Stimulated activated naive CD4-positive, alpha-beta T cell (primary cell): Measurements from ENCODE around the gene EHBP1L1.

Experiments used
- DNase-seq, 6 experiments: peaks; one replicate each; lab custom pipeline; 2025; lab: John Stamatoyannopoulos, UW

The EHBP1L1 gene

DNA sequence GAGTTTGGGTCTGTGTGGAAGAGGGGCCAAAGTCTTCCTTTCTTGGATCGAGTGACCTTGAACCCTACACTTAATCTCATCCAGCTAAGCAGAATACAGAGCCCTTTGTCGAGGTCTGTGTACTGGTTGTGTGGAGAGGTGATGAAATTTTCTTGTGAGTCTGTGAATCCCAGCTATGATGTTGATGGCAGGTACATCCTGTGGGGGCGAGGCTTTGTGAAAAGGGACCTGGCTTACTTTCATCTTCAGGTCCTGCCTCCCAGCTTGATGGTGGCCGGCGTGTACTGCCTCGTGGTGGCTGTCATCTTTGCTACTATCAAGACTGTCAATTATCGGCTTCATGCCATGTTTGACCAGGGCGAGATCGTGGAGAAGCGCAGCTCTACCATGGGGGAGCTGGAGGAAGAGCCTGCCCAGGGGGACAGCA is 40.7 kb downstream of the EHBP1L1 start:
- peak in 1 of 6 experiments; percentile 12 for DNase-seq

DNA sequence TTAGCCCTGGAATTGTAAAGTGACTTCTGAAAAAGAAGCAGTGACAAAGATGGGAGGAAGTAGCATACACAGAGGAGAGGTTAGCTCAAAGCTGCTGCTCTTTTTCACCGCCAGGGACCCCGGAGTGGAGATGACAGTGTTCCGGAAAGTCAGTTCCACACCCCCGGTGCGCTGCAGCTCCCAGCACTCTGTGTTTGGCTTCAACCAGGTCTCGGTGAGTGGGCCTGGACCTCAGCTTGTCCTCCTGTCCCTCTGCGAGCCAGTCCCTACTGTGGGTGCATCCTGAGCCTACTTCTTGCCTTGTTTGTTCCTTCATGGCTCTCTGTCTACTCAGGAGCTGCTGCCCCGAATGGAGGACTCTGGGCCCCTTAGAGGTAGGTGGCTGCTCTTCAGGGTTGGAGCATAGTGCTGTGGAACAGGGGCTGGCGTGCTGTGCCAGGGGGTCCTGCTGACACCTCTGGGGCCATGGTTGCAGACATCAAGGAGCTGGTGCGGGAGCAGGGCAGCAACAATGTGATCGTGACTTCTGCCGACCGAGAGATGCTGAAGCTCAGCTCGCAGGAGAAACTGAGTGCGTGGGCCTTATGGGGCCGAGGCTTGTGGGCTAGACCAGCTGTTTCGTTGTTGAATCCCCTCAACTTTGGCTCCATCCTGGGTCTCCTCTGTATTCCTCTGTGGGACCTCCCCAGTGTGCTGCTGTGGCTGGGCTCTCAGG is 41.4 kb downstream of the EHBP1L1 start:
- DNase-seq: no peak

DNA sequence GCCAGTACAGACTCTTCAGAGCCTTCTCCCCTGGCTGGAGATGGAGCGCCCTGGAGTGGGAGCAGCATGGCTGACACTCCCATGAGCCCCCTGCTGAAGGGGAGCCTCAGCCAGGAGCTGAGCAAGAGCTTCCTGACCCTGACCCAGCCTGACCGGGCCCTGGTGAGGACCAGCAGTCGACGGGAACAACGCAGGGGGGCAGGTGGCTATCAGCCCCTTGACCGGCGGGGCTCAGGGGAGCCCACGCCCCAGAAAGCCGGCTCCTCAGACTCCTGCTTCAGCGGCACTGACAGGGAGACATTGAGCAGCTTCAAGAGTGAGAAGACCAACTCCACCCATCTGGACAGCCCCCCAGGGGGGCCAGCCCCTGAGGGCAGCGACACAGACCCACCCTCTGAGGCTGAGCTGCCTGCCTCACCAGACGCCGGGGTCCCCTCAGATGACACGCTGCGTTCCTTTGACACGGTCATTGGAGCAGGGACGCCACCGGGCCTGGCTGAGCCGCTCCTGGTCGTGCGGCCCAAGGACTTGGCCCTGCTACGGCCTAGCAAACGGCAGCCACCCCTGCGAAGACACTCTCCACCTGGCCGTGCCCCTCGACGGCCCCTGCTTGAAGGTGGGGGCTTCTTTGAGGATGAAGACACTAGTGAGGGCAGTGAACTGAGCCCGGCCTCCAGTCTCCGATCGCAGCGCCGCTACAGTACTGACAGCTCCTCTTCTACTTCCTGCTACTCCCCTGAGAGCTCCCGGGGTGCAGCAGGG is 42.3 kb downstream of the EHBP1L1 start:
- no peak for DNase-seq

DNA sequence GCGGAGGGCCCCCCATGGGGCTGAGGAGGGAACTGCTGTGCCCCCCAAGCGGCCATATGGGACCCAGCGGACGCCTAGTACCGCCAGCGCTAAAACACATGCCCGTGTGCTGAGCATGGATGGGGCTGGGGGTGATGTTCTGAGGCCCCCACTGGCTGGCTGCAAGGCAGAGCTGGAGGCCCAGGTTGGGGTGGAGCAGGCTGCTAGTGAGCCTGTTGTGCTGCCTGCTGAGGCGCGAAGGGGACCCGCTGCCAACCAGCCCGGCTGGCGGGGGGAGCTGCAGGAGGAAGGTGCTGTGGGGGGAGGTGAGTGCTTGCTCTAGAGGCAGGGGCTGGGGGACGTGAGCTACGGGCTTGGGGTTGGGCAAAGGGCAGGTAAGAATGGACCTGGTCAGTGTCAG is 42.9 kb downstream of the EHBP1L1 start:
- DNase-seq: no peak

DNA sequence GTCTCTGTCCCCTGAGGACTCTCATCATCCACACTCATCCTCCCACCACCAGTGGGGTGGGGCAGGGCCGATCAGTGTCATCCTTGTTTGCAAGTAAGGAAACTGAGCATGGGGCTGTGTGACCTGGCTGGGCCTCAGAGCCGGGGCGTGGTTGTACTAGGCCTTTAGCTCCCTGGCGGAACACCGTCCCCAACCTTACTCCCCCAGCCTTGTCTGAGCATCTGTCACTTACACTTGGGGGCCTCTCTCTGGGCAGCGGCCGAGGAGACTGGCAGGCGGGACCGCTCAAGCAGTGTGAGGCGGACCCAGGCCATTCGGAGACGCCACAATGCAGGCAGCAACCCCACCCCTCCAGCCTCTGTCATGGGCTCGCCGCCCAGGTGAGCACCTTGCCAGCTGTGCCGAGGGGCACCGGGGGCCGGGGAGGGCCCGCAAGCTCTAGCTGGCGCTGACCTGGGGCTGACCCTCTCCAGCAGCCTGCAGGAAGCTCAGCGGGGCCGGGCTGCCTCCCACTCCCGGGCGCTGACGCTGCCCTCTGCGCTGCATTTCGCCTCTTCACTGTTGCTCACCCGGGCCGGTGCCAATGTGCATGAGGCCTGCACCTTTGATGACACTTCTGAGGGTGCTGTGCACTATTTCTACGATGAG is 43.6 kb downstream of the EHBP1L1 start:
- DNase-seq: no peak

DNA sequence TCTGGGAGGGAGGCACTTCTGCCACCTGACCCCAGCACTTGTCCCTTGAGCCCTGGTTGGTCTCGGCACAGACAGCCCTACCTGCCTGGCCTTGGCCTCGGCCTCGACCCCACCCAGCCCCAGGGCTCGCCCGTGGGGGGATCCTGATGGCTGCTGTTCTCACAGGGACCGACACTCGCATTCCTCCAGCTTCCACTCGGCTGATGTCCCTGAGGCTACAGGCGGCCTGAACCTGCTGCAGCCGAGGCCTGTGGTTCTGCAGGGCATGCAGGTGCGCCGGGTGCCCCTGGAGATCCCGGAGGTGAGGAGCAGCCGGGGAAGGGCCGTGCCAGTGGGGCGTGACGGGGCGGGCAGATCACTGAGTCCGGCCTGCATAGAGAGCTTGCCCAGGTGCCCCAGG is 44.8 kb downstream of the EHBP1L1 start:
- no peak for DNase-seq

DNA sequence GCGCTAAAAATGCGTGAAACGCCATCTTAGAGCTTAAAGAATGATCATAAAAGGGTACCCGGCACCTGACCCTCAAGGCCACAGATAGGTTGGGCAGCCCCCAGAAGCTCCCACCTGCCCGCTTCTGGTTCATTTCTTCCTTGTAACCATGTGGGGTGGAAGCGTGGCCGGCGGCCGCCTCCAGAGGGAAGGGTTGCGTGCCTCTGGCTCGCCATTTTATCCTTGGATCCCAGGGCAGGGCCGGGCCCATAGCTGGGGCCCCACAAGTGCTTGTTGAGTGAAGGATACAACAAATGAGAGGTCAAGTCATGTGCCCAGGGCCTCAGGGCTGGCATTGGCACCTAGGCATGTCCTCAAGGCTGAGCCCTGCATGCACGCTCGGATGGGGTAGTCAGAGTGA is 45.6 kb downstream of the EHBP1L1 start:
- DNase-seq: no peak

DNA sequence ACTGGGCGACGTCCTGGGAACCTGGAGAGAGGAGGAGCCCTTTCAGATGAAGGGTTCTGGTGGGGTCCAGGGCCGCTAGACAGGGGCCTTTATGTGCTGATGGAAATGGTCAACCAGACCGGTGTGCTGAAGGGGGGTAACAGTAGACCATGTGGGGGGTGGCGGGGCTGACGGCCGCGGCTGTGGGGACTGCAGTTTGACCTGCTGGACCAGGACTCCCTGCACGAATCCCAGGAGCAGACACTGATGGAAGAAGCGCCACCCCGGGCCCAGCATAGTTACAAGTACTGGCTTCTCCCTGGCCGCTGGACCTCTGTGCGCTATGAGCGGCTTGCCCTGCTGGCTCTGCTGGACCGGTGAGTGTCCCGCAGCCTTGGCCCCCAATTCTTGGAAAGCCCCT is 46.2 kb downstream of the EHBP1L1 start:
- no peak for DNase-seq

DNA sequence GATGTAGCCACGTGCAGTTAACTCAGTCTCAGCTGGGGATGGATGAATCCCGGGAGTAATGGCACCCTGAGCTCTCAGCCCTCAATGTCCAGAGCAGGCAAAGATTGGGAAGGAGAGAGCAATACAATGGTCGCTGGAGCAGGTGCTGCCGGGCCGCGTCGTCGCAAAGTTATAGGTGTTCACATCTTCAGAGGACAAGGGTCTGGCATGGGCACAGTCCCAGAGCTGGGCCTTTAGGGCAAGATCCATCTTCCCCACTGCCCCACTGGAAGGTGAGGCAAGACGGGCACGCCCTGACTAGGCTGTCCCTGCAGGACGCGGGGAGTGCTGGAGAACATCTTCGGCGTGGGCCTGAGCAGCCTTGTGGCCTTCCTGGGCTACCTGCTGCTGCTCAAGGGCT is 47.3 kb downstream of the EHBP1L1 start:
- DNase-seq: no peak

DNA sequence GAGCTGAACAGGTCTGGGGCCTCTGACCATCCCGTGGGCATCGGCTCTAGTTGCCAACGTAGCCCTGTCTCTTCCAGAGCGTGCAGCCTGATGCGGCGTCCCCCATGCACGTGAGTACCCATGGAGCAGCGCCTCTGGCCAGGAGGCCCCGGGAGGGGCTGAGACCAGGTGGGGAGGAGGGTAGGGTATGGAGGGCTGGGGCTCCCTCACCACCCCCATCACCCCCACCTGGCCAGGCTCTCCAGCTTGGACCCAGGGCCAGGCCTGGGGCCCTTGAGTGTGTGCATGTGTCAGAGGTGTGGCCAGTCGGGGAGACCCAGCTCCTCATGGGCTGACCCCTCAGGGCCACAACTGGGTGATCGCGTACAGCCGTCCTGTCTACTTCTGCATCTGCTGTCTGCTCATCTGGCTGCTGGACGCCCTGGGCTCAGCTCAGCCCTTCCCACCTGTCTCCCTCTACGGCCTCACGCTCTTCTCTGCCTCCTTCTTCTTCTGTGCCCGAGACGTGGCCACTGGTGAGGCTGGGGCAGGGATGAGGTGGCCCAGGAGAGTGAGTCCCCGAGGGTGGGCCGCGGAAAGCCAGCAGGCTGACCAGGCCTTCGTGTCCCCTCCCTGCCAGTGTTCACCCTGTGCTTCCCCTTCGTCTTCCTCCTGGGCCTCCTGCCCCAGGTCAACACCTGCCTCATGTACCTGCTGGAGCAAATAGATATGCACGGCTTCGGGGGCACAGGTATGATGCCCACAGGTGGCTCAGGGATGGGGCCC is 48.2 kb downstream of the EHBP1L1 start:
- no peak for DNase-seq

DNA sequence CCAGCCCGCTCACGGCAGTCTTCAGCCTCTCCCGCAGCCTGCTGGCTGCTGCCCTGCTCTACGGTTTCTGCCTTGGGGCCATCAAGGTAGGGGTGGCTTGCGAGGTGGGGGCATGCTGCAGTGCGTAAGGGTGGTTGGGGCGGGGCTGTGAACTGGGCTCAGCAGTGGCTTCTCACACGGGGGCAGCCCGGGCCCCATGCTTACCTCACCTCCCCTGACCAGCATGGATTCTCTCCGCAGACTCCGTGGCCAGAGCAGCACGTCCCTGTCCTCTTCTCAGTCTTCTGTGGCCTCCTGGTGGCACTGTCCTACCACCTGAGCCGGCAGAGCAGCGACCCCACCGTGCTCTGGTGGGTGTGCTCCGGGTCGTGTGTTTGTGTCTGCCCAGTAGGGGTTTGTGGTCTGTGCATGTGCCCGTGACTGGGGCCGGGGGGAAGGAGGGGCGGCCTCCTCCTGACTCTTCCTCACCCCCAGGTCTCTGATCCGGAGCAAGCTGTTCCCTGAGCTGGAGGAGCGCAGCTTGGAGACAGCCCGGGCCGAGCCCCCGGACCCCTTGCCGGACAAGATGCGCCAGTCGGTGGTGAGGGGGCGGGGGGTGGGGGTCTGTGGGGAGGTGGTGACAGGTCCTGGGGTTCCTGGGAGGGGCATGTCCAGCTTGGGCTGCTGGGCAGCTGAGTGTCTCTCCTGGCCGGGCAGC is 49.2 kb downstream of the EHBP1L1 start:
- DNase-seq: no peak

DNA sequence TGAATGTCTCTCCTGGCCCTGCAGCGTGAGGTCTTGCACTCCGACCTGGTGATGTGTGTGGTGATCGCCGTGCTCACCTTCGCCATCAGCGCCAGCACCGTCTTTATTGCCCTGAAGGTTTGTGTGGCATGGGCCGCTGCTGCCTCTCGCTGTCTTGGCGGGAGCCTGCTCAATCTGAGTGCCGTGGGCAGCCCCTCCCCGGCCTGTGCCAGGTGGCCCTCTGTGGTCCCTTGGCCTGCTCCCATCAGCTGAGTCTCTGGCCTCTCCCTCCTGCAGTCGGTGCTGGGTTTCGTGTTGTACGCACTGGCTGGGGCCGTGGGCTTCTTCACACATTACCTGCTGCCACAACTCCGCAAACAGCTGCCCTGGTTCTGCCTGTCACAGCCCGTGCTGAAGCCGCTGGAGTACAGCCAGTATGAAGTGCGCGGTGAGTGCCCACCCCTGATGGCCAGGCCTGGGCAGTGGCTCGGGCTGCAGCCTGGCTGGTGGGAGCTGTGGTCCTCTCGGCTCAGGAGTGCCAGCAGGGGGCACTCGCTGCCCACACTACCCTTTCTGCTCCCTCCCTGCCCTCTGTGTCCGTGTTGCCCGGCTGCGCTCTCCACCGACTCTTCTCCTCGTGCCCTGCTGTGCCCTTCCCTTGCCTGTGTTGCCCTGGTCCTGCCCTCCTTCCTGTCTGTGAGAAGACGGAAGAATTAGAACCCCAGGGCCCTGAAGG is 49.9 kb downstream of the EHBP1L1 start:
- DNase-seq: peak; percentile 14 to 59 (median 48)

DNA sequence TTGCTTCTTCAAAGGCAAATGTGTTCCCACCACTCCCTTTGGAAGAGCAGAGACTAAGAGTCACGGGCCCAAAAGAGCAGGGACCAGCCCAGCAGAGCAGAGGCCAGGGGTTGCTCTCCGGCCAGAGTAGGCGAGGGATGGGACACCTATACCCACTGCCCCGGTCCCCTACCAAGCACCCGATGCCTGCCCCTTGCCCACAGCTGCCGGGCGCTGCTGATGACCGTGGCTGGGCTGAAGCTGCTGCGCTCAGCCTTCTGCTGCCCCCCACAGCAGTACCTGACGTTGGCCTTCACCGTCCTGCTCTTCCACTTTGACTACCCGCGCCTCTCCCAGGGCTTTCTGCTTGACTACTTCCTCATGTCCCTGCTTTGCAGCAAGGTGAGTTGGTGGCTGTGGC is 51.3 kb downstream of the EHBP1L1 start:
- DNase-seq: no peak

DNA sequence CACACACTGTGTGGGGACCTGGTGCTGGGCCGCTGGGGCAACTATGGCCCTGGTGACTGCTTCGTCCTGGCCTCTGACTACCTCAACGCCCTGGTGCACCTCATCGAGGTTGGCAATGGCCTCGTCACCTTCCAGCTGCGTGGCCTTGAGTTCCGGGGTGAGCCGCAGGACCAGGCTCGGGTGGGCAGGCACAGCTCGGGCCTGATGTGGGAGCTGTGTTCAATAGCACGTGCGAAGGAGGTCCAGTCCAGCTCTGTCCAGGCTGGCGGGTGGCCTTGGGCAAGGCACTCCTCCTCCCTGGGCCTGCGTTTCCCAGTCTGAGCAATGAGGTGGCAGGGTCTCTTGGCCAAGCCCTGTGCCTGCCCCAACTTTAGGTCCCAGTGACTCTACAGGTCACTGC is 53.7 kb downstream of the EHBP1L1 start:
- no peak for DNase-seq

DNA sequence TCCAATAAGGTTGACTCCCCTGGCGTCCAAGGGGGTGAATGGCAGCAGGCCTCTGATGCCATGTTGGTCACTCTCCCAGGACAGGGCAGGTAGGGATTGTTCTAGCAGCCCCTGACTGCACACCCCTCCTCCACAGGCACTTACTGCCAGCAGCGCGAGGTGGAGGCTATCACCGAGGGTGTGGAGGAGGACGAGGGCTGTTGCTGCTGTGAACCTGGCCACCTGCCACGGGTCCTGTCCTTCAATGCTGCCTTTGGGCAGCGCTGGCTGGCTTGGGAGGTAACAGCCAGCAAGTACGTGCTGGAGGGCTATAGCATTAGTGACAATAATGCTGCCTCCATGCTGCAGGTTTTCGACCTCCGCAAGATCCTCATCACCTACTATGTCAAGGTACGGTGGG is 54.4 kb downstream of the EHBP1L1 start:
- no peak for DNase-seq

DNA sequence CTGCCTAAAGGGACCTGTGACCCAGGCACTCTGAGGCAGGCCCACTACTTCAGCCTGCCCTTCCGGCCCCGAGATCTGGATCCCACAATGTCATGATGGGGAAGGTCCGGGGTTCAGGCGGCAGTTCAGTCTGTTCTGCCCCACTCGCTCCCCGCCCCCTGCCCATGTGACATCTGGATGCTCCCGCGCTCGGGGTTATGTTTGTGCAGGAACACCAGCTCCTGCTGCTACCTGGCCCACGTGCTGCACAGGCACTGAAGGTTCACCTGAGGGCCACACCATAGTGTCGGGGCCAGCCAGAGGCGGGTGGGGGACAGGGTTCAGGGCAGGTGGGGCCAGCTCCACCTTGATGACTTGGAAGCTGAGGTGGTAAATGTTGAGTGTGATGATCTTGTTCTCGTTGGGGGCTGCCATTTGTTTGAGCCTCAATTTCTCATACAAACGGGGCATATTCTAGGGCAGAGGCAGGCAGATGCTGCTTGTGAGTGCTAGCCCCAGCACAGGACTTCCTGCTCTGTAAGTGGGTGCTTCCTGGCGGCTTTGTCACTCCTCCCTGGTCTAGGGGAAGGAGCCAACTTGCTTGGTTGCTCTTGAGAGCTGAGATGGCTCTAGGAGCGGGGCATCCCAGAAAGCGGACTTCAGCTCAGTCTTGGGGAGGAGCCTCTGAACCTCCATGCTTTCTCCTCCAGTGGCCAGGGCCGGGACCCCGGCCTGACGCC is 57.7 kb downstream of the EHBP1L1 start:
- DNase-seq: peak in 2 of 6 experiments; percentile 9 to 12

DNA sequence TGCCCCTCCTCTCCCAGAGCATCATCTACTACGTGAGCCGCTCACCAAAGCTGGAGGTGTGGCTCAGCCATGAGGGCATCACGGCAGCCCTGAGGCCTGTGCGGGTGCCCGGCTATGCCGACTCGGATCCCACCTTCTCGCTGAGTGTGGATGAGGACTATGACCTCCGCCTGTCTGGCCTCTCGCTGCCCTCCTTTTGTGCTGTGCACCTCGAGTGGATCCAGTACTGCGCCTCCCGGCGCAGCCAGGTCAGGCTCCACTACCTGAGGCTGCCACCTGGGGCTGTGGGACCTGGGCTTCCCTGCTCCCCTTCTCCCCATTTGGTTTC is 58.2 kb downstream of the EHBP1L1 start:
- no peak for DNase-seq

DNA sequence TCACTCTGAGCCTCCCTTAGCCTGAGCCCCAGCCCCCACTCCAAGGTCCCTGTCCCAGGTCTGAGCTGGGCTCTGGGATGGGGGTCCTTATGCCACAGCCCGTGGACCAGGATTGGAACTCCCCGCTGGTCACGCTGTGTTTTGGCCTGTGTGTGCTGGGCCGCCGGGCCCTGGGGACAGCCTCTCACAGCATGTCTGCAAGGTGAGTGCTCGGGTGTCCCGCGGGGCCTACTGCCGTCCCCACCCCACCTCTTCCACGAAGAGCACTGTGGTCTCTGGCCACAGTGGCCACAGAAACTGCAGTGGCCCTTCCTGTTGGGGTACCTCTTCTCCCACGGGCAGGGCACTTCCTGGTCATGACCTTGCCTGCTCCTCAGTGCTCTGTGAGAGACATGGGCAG is 58.6 kb downstream of the EHBP1L1 start:
- no peak for DNase-seq

DNA sequence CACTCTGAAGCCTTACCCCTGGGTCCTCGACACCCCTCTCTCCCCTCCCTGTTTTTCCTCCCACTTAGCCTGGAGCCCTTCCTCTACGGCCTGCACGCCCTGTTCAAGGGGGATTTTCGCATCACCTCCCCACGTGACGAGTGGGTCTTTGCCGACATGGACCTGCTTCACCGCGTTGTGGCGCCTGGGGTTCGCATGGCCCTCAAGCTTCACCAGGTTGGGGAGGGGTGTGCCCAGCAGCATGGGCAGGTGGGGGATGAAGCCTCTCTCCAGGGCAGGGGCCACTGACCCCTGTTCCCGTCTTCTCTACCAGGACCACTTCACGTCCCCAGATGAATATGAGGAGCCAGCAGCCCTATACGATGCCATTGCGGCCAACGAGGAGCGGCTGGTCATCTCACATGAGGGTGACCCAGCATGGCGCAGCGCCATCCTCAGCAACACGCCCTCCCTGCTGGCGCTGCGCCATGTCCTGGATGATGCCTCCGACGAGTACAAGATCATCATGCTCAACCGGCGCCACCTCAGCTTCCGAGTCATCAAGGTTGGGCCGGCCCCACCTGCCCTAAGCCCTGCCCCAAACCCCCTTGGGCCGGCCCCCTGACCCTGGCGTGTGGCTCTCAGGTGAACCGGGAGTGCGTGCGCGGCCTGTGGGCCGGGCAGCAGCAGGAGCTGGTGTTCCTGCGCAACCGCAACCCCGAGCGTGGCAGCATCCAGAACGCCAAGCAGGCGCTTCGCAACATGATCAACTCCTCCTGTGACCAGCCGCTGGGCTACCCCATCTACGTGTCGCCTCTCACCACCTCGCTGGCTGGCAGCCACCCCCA is 59.3 kb downstream of the EHBP1L1 start:
- no peak for DNase-seq
